HepG2 (cell line): ENCODE data around the gene ATAD3C. TPM values are rescaled to one million over a fixed set of nuclear protein-coding genes. Genes with fewer than 3 reads are reported as not detected.
A peak's percentile ranks its signal among the peaks of the same experiment; 100 is the strongest.

Source experiments
- AGO2 ChIP-seq: fragments of 200-400 bp; formaldehyde crosslinking; optimal IDR thresholded peaks from 2 replicates; pipeline ENCODE3; 2017; ENCODE audit warnings: mild to moderate bottlenecking, low read depth, low read length, moderate library complexity
- CENPX ChIP-seq: sonication (generic); formaldehyde crosslinking; IDR thresholded peaks from 2 replicates; pipeline ENCODE4 v1.9.0; 2021; ENCODE audit warnings: mild to moderate bottlenecking, missing genetic modification reagents, moderate library complexity
- ESRRA ChIP-seq: sonication (generic); formaldehyde crosslinking; IDR thresholded peaks from 2 replicates; pipeline ENCODE4 v1.5.1; 2020; ENCODE audit warnings: mild to moderate bottlenecking, low read depth, missing genetic modification reagents
- FOXP4 ChIP-seq: sonication (generic); formaldehyde crosslinking; IDR thresholded peaks from 2 replicates; pipeline ENCODE4 v1.4.0; 2020; ENCODE audit warnings: missing genetic modification reagents
- MED13 ChIP-seq: sonication (generic); formaldehyde crosslinking; IDR thresholded peaks from 2 replicates; pipeline ENCODE4 v1.5.0; 2020; ENCODE audit warnings: missing genetic modification reagents
- NCOA1 ChIP-seq: sonication (generic); formaldehyde crosslinking; IDR thresholded peaks from 2 replicates; pipeline ENCODE4 v1.9.0; 2021; ENCODE audit warnings: missing genetic modification reagents
- ONECUT2 ChIP-seq: sonication (generic); formaldehyde crosslinking; IDR thresholded peaks from 2 replicates; pipeline ENCODE4 v1.4.0; 2020; ENCODE audit warnings: missing genetic modification reagents
- RAD51 ChIP-seq: fragments of 450-650 bp; IDR thresholded peaks from 2 replicates; pipeline ENCODE4 v1.6.1; 2016; ENCODE audit warnings: borderline replicate concordance
- SETDB1 ChIP-seq: sonication (generic); formaldehyde crosslinking; IDR thresholded peaks from 2 replicates; pipeline ENCODE4 v1.5.1; 2020; ENCODE audit warnings: missing genetic modification reagents, mild to moderate bottlenecking, borderline replicate concordance
- SNRNP70 ChIP-seq: fragments of 200-400 bp; formaldehyde crosslinking; IDR thresholded peaks from 2 replicates; pipeline ENCODE4 v1.6.1; 2017; ENCODE audit warnings: mild to moderate bottlenecking, low read depth, low read length, moderate library complexity
- SOX6 ChIP-seq, 2 experiments: fragments of 450-650 bp in 1 of 2; sonication (generic) in 1 of 2; formaldehyde crosslinking in 1 of 2; IDR thresholded peaks; 2 replicates each; pipeline versions ENCODE4 v1.4.0 to v1.6.1; 2017 to 2020; ENCODE audit warnings: antibody characterized with exemption in 1 of 2, mild to moderate bottlenecking in 1 of 2, missing genetic modification reagents in 1 of 2
- THAP8 ChIP-seq: sonication (generic); formaldehyde crosslinking; IDR thresholded peaks from 2 replicates; pipeline ENCODE4 v1.5.1; 2020; ENCODE audit warnings: missing genetic modification reagents, mild to moderate bottlenecking, borderline replicate concordance
- YEATS4 ChIP-seq: sonication (generic); formaldehyde crosslinking; IDR thresholded peaks from 2 replicates; pipeline ENCODE4 v1.4.0; 2020; ENCODE audit warnings: missing genetic modification reagents, borderline replicate concordance
- ZNF10 ChIP-seq: sonication (generic); formaldehyde crosslinking; IDR thresholded peaks from 2 replicates; pipeline ENCODE4 v1.4.0; 2020; ENCODE audit warnings: mild to moderate bottlenecking, low read depth, missing genetic modification reagents, borderline replicate concordance
- ZNF143 ChIP-seq: sonication (generic); formaldehyde crosslinking; IDR thresholded peaks from 2 replicates; pipeline ENCODE4 v1.4.0; 2020; ENCODE audit warnings: missing genetic modification reagents
- ZNF205 ChIP-seq: IDR thresholded peaks from 2 replicates; pipeline ENCODE4 v1.6.1; 2018; ENCODE audit warnings: missing biosample characterization, missing genetic modification reagents
- ZNF510 ChIP-seq: sonication (generic); formaldehyde crosslinking; IDR thresholded peaks from 2 replicates; pipeline ENCODE4 v1.4.0; 2020; ENCODE audit warnings: low read depth, mild to moderate bottlenecking, missing genetic modification reagents
- ZNF530 ChIP-seq: sonication (generic); formaldehyde crosslinking; IDR thresholded peaks from 2 replicates; pipeline ENCODE4 v1.5.0; 2020; ENCODE audit warnings: low read depth, mild to moderate bottlenecking, missing genetic modification reagents
- ZNF703 ChIP-seq: sonication (generic); formaldehyde crosslinking; IDR thresholded peaks from 2 replicates; pipeline ENCODE4 v1.5.1; 2020; ENCODE audit warnings: missing genetic modification reagents, mild to moderate bottlenecking, moderate library complexity, borderline replicate concordance
- ZNF761 ChIP-seq: sonication (generic); formaldehyde crosslinking; conservative IDR thresholded peaks from 2 replicates; pipeline ENCODE4 v1.4.0; 2020; ENCODE audit warnings: mild to moderate bottlenecking, missing genetic modification reagents
- polyA plus RNA-seq, 8 experiments: library from polyadenylated mRNA; depleted of rRNA in 3 of 8; stranded (reverse) in 7 of 8; unstranded in 1 of 8; fragments of >200 nt; fragmentation: Illumina TruSeq in 4 of 8; extraction: Trizol in 4 of 8; gene quantifications; 2 replicates each; pipeline versions ENCODE4 v1.2.1 to v1.2.3, GENCODE V29; 2011 to 2016; ENCODE audit warnings: low read depth in 4 of 8, missing spikeins in 1 of 8, mixed read lengths in 1 of 8; ENCODE audit not compliant: insufficient read depth in 1 of 8
- total RNA-seq, 5 experiments: library from RNA; depleted of rRNA; stranded (reverse); fragments of >200 nt; fragmentation: Illumina TruSeq; extraction: Trizol; gene quantifications; 2 replicates each; pipeline ENCODE4 v1.2.3, GENCODE V29; 2016; ENCODE audit warnings: low read depth in 1 of 5
- TF ChIP-seq, protein P1 (sequence below): sonication (generic); formaldehyde crosslinking; IDR thresholded peaks from 2 replicates; pipeline ENCODE4 v1.5.0; 2020; ENCODE audit warnings: mild to moderate bottlenecking, missing genetic modification reagents

Gene ATAD3C
- total and polyA plus RNA-seq, 2 of the 13 experiments (the other 11 are each of a cell fraction or from before 2014, with no cell fraction given): 2.4 to 3.2 TPM

- peak; percentile 11; the same call in 1 of the 2 replicates for TF ChIP-seq FOXP4 (CRISPR knock-in tag)
- TF ChIP-seq ZNF761 (CRISPR knock-in tag): peak; percentile 51; the same call in 1 of the 2 replicates
- TF ChIP-seq YEATS4 (CRISPR knock-in tag): no peak; the same call in 1 of the 2 replicates
- TF ChIP-seq SETDB1 (CRISPR knock-in tag): no peak
- no peak for TF ChIP-seq ZNF510 (CRISPR knock-in tag)
- TF ChIP-seq ONECUT2 (CRISPR knock-in tag): no peak
- peak; percentile 71; the same call in 1 of the 2 replicates for TF ChIP-seq THAP8 (CRISPR knock-in tag)
- no peak for TF ChIP-seq CENPX (CRISPR knock-in tag)
- TF ChIP-seq SNRNP70: no peak
- no peak for TF ChIP-seq ZNF10 (CRISPR knock-in tag)
- no peak for TF ChIP-seq ZNF205 (CRISPR knock-in tag)
- no peak for TF ChIP-seq MED13 (CRISPR knock-in tag)
- peak; percentile 60; the same call in 1 of the 2 replicates for TF ChIP-seq ESRRA (CRISPR knock-in tag)
- TF ChIP-seq ZNF703 (CRISPR knock-in tag): peak; percentile 57; the same call in 1 of the 2 replicates
- no peak for TF ChIP-seq ZNF143 (CRISPR knock-in tag)
- no peak for TF ChIP-seq NCOA1
- TF ChIP-seq, protein P1, sequence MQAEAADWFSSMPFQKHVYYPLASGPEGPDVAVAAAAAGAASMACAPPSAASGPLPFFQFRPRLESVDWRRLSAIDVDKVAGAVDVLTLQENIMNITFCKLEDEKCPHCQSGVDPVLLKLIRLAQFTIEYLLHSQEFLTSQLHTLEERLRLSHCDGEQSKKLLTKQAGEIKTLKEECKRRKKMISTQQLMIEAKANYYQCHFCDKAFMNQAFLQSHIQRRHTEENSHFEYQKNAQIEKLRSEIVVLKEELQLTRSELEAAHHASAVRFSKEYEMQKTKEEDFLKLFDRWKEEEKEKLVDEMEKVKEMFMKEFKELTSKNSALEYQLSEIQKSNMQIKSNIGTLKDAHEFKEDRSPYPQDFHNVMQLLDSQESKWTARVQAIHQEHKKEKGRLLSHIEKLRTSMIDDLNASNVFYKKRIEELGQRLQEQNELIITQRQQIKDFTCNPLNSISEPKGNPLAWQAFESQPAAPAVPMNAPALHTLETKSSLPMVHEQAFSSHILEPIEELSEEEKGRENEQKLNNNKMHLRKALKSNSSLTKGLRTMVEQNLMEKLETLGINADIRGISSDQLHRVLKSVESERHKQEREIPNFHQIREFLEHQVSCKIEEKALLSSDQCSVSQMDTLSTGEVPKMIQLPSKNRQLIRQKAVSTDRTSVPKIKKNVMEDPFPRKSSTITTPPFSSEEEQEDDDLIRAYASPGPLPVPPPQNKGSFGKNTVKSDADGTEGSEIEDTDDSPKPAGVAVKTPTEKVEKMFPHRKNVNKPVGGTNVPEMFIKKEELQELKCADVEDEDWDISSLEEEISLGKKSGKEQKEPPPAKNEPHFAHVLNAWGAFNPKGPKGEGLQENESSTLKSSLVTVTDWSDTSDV: no peak
- TF ChIP-seq AGO2: peak; percentile 100
- TF ChIP-seq SOX6 (IDR thresholded peaks at IDR 0.05): no peak
- peak; percentile 43; the same call in 1 of the 2 replicates for TF ChIP-seq SOX6 (CRISPR knock-in tag; IDR thresholded peaks at IDR 0.05)
- TF ChIP-seq RAD51: no peak
- no peak for TF ChIP-seq ZNF530
These were observed 19.1 kb upstream of the ATAD3C start (continued) for GRCh38 chr1:1430114-1430982.
